ENCODE data around the gene SDR42E2.

- no peak for TF ChIP-seq CTCF (IDR thresholded peaks at IDR 0.05)
- no peak for TF ChIP-seq POLR2A (IDR thresholded peaks at IDR 0.05)
Observed at GRCh38 chr16:22139008-22139407, 23.3 kb upstream of the SDR42E2 start.
